GM21367 (cell line): ENCODE results near the gene HSD17B3.
"Not testable (repeated sequence)": the region's sequence is repeated elsewhere in the genome, so short reads cannot be mapped to it uniquely, and the experiment has no call there.

Experiments used
- ATAC-seq: cut with Tn5 transposase; IDR thresholded peaks from one replicate; pipeline ENCODE4 v1.9.1; 2021; ENCODE audit not compliant: unreplicated experiment

HSD17B3 gene

DNA sequence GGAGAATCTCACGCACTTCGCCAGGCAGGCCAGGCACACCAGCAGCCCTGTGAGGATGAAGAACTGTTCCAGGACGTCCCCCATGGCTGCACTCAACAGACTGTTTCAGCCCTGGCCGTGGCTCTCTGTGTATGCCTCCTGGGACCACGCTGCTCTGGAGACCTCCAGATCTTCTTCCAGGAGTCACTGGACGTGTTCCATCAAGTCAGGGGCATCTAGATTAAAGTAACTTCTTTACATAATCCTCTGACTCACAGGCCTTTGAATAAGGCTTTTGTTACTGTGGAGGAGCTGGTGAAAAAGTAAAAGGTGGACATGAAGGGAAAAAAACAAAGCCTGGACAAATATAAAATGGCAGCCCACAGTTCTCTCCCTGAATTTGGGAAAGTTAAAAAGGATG, at the start of gene HSD17B3:
Gene HSD17B3 (minus strand): TSS at position 156 of the 400 bp plus-strand sequence. CDS start 72 bp downstream, at position 84.
- ATAC-seq: no peak

DNA sequence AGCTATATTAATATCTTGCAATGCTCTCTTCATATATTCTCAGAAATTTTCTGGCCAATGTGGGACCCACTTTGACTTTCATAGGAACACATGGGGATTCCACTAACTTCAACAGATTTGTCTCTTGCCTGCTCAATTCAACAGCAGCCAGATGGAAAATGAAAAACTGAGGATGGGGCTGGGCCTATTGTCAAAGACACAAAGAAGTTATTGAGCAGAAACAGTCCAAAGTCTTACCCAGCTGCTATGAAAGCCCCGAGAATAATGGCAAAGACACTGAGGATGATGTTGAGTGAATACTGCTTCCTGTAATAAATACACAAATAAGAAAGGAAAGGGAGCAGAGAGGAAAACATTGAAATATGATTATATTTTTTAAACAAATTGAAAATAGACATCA, 48.9 kb upstream of the HSD17B3 start:
- no peak for ATAC-seq

DNA sequence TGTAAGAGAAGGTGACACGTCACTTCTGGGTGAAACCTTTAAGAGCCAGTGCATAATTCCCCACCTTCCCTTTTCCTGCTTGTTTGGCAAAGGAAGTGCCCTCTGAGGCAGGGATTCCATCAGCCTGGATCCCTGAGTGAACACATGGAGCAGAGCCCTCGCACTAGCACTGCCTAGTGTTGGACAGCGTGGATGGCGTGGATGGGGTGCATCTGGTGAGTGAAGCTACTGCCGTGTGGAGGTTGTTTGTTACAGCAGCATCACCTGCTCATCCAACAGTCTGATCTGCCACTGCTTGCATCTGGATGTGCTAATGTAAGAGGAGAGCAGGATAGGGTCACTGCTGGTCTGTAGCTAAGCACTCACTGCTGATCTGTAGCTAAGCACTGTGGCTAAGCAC, 46.3 kb upstream of the HSD17B3 start:
- ATAC-seq: no peak

DNA sequence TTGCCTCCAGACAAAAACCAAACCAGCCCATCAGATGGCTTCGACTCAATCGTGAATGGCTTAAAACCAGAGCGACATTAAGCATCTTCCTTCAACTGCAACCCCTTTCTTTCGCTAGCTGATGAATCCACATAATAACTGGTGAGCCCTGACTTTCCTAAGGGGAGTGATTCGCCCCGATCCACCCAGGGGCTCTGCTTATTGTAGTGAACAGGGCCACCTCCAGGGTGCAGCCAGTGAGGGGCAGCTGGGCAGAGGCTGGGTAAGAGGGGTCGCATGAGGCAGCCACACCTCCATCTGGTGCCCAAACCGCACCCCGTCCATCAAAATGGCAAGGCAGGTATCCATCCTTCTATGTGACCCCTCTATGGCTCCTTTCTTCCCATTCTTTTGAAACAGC, 43.6 kb upstream of the HSD17B3 start:
- ATAC-seq: no peak

DNA sequence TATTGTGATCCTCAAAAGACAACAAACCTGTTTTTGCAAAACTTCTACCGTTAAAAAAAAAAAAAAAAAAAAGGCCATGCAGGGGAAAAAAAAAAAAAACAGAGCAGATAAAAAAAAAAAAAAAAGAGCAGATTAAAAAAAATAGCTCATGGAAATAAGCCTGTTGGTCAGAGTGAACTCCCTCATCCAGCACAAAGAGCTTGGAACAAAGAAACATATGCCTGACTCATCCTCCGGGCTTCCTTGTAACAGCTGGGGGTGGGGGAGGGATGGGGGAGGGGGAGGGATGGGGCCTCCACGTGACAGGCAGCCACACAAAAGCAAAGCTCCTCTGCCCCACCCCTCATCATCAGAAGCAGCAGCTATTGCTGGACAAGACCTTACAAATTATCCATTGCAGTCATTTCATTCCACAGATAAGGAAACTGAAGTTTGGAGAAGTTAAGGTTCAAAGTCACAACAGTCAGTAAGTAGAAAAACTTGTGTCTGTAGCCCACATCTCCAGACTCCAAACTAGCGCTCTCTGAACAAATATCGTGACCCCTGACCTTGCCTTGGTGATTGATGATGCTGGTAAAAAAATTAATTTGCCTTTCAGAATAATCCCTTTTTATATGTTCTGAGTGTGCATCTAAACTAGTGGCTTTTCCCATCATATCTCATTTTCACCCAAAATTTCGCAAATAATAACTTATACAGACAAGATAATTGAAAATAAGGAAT, 42.6 kb upstream of the HSD17B3 start:
- no peak for ATAC-seq

DNA sequence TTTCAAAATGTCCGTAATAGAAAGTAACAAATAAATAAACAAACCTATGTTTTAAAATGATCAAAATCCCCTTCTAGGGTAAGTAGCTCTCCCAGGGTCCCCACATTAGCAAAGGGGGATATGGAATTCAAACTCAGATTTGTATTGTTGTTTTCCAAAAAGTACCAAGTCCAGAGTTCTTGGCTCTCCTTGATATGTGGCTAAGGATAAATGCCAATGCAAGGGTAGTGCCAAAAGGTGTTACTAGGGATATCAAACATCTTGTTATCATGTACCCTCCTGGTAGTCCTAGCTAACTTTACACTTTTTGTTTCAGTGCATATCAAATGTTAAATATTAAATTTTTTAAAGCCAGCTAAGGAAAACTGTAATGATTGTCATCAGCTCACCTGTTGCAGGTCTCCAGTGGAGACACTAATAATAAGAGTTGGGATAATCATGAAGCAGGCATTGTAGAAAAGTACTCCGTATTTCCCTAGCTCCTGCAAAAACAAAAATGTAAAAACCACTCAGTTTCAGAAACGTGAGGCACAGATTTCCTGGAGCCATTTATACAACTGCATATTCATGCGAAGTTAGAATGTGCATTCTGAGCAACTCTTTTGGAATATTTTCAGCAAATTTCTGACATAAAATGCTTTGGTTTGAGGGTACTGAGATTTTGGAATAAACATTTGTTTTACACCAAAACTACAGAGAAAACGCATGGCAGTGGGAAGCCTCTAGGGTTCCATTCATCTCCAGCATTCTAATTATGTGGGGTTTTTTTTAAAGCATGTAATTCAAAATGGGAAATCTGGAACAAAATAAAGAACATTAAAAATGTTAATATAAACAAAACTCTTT, 41.8 kb upstream of the HSD17B3 start:
- ATAC-seq: no peak

DNA sequence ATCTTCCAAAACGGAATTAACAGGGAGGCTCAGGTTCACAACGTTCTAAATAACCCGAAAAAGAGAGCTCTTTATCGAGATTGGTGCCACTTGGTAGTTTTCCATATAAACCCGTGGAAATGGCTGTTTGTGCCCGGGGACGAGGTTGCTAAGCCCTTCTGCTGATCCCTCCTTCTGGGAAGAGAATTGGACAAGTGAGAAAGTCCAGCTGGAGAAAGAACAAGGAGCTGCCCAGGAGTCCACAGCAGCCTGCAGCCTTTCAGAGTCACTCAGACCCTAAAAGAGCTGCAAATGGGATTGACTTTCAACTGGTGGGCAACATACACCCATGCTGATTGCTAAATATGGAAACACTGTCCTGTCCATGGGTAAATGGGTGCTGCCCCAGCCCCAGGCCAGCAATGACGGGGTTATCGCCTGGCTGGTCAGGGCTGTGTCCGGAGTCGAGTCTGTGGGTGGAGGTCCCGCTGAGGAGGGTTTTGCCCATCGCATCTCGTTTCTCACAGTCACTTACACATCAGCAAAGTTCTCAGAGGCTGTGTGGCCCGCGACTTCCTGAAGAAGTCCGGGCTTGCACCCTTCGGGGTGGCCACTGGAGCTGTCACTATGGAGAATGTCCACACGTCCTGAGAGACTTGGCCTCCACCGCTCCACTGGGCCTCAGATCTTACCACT, 40.7 kb upstream of the HSD17B3 start:
- ATAC-seq: no peak

DNA sequence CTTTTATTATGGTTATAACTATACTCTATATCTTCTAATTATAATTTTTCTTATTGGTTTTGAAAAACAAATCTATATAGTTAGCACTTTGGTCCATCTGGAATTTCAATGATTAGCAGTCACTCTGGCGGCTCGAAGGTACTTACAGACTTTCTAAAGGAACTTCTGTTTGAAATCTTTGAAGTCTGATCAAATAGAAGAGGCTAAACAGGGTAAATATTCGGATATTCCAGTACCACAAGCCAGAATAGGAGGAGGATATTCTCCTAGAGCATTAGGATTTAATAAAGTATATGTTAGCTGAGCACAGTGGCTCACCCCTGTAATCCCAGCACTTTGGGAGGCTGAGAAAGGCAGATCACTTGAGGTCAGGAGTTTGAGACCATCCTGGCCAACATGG, 38.7 kb upstream of the HSD17B3 start:
- no peak for ATAC-seq

DNA sequence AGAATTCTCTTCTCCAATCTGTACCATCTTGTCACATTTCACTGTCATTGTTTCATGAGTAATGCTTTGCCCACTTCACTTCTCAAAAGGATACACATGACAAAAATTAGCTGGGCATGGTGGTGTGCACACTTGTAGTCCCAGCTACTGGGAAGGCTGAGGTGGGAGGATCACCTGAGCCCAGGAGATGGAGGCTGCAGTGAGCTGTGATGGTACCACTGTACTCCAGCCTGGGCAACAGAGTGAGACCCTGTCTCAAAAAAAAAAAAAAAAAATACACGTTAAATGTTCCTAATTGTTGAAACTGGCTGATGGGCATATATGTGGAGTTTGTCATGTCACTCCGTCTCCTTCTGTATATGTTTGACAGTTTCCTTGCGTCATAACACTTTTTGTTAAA, 36.3 kb upstream of the HSD17B3 start:
- ATAC-seq: no peak

DNA sequence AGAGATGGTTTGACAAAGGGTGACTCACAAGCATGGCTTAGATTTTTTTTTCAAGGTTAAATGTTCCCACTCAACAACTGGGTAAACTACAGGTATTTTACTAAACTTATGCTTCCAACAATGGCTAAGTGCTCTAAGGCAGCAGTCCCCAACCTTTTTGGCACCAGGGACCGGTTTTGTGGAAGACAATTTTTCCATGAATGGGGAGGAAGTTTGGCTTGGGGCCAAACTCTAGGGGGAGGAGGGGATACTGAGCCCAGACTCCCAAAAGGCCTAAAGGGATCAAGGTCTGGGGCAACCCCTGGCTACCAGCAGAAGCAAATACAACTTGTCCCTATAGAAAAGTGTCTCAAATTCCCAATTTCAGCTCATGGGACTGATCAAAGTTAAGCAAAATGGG, 32.0 kb upstream of the HSD17B3 start:
- no peak for ATAC-seq

DNA sequence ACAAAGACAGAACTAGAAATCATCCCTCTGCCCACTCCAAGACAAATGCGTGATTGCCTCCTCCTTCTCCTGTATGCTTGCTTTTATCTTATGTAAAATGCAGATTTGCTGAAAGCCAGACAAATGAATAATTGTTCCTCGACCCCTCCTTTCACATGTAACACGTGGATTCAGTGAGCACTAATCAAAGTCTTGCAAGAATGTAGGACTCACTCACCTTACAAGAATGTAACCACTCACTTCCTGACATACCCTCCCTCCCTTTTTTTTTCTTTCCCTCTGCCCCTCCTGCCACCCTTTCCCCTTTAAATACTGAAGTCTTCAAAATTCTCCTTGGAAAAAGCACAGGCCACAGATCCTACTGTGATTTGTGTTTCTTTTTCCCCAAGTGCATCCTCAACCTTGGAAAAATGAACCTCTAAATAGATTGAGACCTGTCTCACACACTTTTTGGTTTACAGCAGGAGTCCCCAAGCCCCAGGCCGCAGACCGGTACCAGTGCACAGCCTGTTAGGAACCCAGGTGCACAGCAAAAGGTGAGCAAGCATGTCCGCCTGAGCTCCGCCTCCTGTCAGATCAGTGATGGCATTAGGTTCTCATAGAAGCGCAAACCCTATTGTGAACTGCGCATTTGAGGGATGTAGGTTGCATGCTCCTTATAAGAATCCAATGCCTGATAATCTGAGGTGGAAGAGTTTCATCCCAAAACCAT, 29.4 kb upstream of the HSD17B3 start:
- no peak for ATAC-seq

DNA sequence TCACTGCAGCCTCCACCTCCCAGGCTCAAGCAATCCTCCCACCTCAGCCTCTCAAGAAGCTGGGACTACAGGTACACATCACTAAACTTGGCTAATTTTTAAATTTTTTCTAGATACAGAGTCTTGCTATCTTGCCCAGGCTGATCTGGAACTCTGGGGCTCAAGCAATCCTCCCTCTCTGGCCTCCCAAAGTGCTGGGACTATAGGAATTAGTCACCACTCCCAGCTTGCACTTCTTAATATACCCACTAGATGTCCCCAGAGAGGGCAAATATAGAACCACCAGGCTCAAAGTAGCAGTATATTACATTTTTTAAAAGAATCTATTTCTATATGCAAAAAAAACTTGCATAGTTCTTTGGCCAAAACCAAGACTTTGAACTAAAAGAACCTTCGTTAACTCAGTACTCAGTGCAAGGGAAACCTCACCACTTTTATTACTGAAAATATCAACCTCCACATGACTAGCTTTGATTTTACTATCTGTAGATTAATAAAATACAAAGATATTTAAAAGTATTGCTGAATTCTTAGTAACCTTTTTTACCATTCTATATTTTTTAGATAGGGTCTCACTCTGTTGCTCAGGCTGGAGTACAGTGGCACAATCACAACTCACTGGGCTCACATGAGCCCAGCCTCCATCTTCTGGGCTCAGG, 25.8 kb upstream of the HSD17B3 start:
- ATAC-seq: no peak

DNA sequence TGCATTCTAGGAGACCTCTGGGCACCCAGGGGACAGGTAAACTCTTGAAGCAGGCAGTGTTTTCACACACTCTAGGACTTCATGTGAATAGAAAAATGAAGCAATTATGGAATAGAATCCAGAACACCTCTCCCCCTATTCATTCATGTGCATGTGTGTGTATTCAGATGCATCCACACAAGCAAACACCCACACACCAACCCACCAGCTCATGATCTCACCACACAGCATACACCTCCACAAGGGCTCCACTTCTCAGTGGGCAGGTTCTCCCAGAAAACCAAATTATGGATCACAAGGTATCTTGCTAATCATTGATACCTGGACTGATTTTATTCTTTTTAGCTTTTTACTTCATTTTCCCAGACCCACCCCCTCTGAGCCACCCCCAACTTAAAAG, 21.2 kb upstream of the HSD17B3 start:
- no peak for ATAC-seq

DNA sequence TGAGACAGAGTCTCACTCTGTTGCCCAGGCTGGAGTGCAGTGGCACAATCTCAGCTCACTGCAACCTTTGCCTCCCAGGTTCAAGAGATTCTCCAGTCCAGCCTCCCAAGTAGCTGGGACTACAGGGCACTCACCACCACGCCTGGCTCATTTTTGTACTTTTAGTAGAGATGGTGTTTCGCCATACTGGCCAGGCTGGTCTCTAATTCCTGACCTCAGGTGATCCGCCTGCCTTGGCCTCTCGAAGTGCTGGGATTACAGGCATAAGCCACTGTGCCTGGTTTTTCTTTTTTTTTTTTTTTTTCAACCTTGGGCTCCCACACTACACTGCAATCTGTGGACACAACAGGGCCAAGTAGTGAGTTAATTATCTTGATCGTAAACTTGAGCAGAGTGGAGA, 20.8 kb upstream of the HSD17B3 start:
- not testable (repeated sequence) for ATAC-seq

DNA sequence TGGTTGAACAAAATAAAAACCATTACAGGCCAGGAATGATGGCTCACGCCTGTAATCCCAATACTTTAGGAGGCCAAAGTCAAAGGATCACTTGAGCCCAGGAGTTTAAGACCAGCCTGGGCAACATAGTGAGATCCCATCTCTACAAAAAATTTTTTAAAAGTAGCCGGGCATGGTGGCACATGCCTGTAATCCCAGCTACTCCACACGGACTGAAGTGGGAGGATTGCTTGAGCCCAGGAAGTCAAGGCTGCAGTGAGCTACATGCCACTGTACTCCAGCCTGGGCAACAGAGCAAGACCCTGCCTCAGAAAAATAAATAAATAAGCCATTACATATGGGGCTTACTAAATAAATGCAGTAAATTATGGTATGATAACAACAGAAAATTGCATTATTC, 20.2 kb upstream of the HSD17B3 start:
- ATAC-seq: not testable (repeated sequence)

DNA sequence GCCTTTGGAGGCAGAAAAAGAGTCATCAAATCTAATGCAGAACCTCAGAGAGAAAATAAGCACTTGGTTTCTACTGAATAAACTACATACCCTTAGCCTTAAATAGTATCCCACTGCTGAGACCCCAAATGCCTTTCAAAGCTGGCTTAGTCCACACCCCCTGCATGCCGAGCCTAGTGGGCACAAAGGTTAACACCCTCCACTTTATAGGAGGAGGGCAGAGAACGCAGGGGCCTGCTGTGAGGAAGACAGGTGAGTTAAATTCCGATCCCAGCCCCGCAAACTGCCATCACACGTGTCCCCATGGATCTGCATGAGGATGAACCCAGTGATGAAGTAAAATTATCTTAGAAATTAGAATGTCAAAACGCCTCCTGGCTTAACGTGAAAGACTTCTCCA, 19.5 kb upstream of the HSD17B3 start:
- no peak for ATAC-seq

DNA sequence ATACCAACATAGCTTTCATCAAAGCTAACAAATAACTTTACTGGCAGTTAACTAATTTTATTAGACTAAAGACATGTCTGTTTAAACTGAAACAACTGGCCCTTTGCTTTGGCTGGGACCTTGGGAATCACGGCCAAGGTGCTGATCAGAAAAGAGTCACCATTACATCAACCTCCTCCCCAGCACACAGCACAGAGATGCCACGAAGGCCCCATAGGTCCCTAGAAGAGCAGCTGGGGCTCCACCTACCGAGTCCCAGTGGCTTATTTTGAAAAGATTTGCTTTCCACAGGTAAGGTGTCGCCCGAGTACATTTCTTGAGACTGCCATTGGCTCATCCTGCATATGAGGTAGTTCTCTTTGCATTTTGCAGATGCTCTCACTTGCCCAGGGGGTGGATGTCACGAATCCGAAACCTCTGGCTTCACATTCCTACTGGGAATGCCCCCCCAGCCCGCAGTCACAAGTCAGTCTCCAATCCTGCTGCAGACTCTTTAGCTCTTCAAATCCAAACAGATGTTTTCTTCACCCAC, 18.8 kb upstream of the HSD17B3 start:
- ATAC-seq: no peak

DNA sequence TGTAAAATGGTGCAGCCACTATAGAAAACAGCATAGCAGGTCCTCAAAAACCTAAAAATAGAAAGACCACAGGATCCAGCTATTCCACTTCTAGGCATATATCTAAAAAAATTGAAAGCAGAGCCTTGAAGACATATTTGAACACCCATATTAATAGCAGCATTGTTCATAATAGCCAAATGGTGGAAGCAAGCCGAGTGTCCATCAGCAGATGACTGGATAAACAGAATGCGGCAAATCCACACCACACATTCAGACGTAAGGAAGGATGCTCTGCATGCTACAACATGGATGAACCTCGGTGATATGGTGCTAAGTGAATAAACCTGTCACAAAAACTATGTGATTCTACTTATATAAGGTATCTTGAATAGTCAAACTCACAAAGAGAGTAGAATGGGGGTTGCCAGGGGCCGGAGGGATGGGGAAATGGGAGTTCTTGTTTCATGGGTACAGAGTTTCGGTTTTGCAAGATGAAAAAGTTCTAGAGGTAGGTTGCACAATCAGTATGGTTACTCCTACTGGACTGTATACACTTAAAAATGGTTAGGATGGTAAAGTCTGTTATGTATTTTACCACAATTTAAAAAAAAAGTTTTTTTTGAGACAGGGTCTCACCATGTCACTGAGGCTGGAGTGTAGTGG, 17.1 kb upstream of the HSD17B3 start:
- no peak for ATAC-seq

DNA sequence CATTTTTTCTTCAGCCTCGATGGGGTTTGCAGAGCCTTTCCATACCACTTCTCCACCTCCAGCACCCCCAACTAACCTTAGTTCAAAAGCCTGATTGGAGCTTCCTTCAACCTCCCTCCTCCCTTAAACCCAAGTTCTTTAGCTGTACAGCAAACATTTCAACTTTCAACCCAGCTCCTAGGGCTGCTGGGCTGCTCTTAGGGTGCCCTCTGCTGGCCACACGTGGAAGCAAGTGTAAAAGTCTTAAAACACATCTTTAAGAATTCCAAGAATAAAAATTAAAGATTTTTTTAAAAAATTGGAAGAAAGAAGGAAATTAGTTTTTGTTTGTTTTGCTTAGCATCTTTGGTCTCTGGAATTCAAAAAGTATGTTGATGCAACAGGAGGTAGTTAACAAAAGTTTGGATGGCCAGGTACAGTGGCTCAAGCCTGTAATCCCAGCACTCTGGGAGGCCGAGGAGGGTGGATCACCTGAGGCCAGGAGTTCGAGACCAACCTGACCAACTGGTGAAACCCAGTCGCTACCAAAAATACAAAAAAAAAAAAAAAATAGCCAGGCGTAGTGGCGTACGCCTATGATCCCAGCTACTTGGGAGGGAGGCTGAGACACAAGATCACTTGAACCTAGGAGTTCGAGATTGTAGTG, 15.5 kb upstream of the HSD17B3 start:
- no peak for ATAC-seq
